ENCODE data around the gene GFER.
"Not testable (repeated sequence)": the region's sequence is repeated elsewhere in the genome, so short reads cannot be mapped to it uniquely, and the experiment has no call there.

GFER gene

DNA sequence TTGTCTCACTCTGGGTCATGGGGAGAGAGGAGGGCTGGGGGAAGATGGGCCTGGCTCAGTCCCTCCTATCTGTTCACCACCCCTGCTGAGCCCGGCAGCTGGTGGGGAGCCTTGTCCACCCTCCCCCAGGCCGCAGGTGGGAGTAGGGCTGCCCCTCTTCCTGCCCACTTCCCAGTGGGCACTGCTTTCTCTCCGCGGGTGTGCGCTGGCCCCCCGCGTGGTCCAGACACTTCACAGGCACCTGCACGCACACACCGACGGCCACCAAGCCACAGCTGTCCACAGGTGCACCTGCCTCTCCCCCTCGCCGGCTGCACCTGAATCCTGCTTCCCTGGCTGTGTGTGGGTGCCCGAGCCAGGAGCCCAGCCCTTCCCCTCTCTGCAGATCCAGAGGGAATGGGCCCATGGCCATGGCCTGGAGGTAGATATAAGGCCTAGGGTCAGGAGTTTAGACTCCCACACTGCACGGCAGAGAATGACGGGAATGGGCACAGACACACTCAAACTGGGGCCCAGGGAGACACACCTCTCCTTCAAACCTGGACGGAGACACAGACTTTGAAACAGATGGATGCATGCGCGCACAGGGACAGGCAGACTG is 44.7 kb downstream of the GFER start:
- no peak for DNase-seq

DNA sequence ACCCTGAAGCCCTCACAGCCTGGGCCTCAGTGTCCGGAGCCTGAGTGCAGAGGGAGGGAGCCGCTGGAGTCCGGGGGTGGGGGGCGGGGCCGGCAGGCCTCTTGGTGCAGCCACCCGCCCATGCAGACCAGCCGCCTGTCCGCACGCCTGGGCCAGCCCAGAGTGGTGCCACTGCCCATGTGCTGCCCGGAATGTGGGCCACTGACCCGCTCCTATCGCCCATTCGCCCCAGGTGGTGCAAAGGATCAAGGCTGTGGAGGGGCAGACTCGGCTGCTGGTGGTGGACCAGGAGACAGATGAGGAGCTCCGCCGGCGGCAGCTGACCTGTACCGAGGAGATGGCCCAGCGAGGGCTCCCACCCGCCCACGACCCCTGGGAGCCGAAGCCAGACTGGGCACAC is 45.4 kb downstream of the GFER start:
- DNase-seq, result no peak

DNA sequence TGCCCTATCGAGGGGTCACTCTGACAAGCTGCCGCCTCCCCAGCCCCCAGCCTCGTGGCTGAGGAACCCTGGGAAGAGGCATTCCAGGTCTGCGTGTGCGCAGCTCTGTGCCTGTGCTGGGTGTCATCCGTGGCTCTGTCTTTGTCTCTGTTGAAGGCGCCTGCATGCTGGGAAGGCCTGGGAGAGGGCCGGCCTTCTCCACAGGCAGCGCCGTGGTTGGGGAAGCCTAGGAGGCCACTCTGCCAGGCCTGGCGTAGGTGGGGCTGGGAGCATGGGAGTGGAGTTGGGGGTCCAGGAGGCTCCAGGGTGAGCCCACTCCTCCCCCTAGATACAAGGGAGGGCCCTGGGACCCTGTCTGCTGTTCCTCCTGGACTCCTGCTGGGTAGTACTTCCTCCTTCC is 46.0 kb downstream of the GFER start:
- no peak for DNase-seq

DNA sequence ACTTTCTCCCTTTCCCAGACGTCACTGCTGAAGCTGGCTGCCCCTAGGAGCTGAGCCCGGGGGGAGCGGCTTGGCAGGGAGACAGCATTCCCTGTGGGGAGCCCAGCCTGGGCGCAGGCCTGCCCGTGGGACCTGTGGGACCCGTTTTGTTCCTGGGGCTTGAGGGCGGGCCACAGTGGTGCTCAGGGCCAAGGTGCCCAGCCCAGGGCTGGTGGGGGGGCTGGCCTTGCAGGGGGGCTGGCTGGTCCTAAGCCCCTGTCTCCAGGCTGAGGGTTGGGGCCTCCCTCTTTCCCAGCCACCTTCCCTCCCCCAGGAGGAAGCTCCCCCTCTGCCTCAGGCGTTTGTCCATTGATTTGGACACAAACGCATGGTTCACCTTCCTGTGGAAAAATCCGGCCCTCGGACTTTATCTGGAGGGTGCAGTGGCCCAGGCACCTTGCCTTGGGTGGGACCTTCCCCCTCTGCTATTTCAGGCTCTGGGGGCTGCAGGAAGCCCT is 47.1 kb downstream of the GFER start:
- no peak for DNase-seq

DNA sequence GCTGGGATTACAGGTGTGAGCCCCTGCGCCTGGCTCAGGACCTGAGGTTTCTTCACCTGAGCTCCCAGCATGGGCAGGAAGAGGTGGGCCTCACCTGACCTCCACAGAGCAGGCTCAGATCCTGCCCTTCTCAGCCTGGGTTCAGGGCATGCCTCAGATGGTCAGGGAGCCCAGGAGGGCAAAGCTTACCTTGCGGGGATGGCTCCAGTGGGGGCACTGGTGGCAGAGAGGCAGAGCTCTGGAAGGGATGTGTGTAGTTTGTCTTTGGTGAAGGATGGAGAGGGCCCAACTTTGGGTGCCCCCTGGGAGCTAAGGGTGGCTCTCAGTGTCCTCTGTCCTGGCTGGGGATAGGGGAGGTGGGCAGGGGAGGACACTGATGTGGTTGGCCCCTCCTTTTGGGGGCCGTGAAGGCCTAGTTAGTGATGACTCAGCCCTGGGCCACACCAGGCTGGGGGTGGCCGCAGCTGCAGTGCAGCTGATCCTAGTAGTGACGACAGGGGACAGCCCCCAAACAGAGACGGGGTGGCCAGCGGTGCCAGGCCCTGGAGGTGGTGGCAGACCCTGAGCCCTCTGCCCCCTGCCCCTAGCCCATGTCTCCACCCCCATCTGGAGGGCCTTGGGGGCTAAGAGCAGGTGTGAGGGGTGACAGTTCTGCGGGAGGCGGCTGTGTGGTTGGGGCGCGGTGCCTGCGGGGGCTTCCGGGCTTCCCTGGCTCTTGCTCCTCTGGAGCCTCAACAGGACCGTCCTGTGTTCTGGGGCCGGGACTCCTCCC is 48.5 kb downstream of the GFER start:
- no peak for DNase-seq

DNA sequence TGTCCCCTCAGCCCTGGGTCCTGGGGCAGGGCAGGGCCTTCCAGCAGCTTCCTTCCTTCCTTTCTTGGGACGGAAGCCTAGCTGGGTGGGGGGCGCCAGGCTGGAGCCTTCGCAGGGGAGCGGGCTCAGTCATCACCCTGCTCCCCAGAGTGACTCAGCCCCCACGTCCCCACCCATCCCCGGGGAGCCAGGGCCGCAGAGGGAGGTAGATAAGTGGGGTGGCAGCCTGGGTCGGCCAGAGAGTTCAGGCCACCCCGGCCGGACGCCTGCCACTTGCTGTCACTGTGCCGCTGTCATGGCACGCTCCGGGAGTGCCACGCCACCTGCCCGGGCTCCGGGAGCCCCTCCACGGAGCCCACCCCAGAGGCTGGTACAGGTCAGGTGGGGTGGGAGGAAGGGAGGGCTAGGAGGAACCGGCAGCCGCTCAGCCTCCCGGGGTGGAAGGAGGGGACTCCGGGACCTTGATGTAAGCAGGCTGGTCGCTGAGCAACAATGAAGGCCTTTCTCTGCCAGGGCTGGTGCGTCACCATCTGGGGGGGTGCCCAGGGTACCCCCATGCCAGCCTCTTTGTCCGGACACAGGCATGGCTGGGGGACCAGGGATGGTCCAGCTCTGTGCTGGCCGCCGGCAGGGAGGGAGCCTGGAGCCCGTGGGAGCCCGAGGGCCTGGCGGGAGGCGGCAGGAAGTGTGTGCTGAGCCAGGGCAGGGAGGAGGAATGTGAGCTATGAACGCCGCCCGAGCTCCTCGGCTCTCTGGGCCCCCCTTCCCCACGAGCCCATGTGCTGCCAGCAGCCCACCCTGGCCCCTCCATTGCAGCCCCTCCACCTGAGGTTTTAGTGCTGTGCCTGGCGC is 49.3 kb downstream of the GFER start:
- no peak for DNase-seq

DNA sequence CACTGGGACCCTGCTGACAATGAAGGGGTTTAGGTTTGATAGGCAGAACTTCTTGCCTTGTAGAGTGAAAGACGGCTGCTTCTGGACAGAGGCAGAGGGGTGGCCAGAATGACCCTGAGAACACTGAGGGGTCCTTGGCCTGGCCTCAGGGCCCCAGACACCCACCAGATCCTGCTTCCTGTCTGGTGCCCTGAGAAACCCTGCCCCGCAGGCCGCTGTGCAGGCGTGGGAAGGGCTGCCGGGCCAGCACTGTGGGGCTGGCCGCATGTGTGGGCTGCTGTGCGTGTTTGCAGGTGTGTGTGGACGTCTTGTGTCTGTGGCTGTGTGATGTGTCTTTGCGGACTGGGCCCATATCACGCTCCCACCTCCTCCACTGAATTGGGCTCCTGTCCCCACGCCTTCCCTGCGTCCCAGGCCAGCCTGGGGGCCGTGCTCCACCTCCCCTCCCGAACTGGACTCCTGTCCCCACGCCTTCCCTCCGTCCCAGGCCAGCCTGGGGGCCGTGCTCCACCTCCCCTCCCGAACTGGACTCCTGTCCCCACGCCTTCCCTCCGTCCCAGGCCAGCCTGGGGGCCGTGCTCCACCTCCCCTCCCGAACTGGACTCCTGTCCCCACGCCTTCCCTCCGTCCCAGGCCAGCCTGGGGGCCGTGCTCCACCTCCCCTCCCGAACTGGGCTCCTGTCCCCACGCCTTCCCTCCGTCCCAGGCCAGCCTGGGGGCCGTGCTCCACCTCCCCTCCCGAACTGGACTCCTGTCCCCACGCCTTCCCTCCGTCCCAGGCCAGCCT is 50.1 kb downstream of the GFER start:
- not testable (repeated sequence) for DNase-seq

DNA sequence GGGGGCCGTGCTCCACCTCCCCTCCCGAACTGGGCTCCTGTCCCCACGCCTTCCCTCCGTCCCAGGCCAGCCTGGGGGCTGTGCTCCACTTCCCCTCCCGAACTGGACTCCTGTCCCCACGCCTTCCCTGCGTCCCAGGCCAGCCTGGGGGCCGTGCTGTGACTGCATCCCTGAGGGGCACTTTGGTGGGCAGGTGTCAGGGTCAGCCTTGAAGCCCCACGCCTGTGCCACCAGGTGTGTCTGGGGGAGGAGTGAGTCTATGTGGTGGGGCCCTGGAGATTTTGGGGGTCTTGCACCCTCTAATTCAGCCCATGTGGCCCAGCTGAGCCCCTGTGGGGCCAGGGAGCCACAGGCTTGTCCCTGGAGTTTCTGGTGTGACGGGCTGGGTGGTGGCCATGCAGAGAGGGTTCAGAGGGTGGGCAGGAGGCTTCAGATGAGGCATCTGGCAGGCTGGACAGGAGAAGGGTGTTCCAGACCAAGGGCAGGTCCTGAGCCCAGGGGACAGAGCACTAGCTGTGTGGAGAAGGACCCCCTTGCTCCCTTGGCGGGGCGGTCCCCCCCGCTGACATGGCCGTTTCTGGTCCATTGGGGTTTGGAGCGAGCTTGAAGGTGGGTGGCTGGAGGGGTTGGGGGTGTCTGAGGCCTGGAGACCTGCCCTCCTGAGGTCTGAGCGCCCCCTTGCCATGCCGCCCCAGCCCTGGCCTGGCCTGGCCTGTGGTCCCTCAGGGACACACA is 50.9 kb downstream of the GFER start:
- no peak for DNase-seq

DNA sequence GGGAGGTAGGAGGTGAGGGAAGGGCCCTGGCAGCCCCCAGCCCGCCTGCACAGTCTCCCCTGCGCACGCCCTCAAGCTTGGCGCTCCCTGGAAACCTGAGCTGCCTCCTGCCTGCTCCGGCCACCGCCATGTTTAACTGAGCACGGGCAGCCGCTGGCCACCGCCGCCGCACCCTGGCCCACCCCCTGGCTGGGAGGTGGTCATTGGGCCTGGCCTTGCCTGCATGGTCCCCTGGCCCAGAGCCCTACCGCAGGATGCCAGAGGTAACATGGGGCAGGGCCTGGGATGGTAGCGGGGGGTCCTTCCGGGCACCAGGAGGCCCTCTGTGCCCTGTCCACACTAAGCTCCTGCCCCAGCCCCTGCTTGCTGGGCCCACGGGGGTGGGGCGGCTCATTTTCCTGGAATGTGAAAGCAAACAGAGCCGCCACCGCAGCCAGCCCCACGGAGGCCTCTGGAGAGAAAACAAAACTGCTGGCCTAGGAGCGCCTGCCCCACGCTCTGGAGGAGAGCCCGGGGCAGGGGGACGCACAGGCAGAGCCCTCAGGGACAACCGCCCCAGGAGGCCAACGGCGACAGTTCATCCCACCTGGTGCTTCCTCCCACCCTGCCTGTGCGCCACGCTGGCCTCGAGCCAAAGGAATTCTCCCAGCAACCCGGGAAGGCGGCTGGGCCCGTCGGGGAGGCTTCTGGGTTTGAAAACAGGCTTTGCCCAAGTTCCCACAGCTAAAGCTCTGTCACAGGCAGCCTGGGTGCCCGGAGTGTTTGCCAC is 51.6 kb downstream of the GFER start:
- no peak for DNase-seq

DNA sequence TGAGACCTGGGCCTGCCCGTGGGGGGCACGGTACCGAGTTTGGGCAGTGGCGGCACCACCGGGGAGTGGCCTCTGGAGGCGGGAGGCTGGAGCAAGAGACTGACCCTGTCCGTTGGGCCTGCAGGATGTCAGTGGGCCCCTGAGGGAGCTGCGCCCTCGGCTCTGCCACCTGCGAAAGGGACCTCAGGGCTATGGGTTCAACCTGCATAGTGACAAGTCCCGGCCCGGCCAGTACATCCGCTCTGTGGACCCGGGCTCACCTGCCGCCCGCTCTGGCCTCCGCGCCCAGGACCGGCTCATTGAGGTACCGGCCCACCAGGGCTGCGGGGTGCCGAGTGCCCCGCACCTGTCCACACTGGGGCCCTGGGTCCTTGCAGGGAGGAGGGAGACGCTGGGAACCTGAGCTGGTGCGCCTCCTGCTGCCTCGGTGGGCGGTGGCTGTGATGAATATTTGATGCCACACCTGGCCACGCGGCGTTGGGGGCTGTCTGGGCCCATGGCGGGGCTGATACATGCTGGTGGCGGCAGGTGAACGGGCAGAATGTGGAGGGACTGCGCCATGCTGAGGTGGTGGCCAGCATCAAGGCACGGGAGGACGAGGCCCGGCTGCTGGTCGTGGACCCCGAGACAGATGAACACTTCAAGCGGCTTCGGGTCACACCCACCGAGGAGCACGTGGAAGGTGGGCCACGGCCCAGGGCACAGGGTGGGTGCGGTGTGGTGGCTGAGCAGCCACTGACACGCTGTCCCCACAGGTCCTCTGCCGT is 52.4 kb downstream of the GFER start:
- DNase-seq, result no peak

DNA sequence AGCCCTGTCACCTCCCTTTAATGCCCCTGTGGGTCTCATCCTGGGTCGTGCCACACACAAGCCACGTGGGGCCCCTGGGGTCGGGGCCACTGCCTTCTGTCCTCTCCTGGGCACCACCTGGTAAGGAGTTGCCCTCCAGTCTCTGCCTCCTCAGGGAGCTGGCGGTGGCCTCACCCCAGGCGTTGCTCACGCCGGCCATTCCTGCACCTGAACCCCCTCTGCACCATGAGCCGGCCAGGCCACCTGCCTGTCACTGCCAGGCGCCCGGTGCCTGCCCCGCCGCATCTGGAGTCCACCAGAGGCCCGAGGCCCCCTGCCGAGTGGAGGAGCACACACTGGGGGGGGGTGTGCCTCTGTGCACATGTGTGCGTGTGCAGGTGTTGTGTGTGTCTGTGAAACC is 53.1 kb downstream of the GFER start:
- no peak for DNase-seq

Measured in NCI-H748 treated with DMSO at 0.1 percent for 48 hours (cell line).